Activated CD8-positive, alpha-beta memory T cell treated with anti-CD3 and anti-CD28 coated beads, Interleukin-2, amount 50 U/mL, for 48 hours (primary cell): ENCODE results near the gene AHSA1.

Experiments used
- DNase-seq: peaks from one replicate; pipeline ENCODE4 v3.0.0-alpha.2; 2020

AHSA1 gene

GRCh38 chr14:77474479-77475177, 16.7 kb downstream of the AHSA1 start:
- DNase-seq = no peak

GRCh38 chr14:77475432-77476115, 17.7 kb downstream of the AHSA1 start:
- no peak for DNase-seq

GRCh38 chr14:77478029-77478428, 20.1 kb downstream of the AHSA1 start:
- DNase-seq = no peak

- DNase-seq = no peak
Measured at GRCh38 chr14:77478796-77479195, 20.9 kb downstream of the AHSA1 start.

GRCh38 chr14:77482422-77482821, 24.5 kb downstream of the AHSA1 start:
- DNase-seq = no peak

- DNase-seq = no peak
Measured at GRCh38 chr14:77485256-77485655, 27.4 kb downstream of the AHSA1 start.

- DNase-seq = no peak
Measured at GRCh38 chr14:77485901-77486678, 28.2 kb downstream of the AHSA1 start.

GRCh38 chr14:77488558-77488957, 30.7 kb downstream of the AHSA1 start:
- no peak for DNase-seq

GRCh38 chr14:77489041-77489440, 31.1 kb downstream of the AHSA1 start:
- no peak for DNase-seq

GRCh38 chr14:77490347-77490986, 32.6 kb downstream of the AHSA1 start:
- no peak for DNase-seq

- DNase-seq = no peak
Measured at GRCh38 chr14:77491056-77491455, 33.2 kb downstream of the AHSA1 start.

- DNase-seq = no peak
Measured at GRCh38 chr14:77495334-77495733, 37.4 kb downstream of the AHSA1 start.

GRCh38 chr14:77498120-77498979, 40.5 kb downstream of the AHSA1 start, which contains the start of gene ISM2:
Gene ISM2, minus strand, starts transcription at chr14:77498816. Its CDS starts 23 bp downstream, at chr14:77498793.
- peak; percentile 77 for DNase-seq

GRCh38 chr14:77498984-77499527, 41.2 kb downstream of the AHSA1 start:
- DNase-seq = peak; percentile 54

GRCh38 chr14:77502109-77502782, 44.4 kb downstream of the AHSA1 start:
- no peak for DNase-seq

- no peak for DNase-seq
Measured at GRCh38 chr14:77503138-77503537, 45.2 kb downstream of the AHSA1 start.

GRCh38 chr14:77505031-77505430, 47.1 kb downstream of the AHSA1 start:
- no peak for DNase-seq

- no peak for DNase-seq
Measured at GRCh38 chr14:77507762-77508161, 49.9 kb downstream of the AHSA1 start.

GRCh38 chr14:77508249-77508648, 50.4 kb downstream of the AHSA1 start:
- DNase-seq = no peak

- no peak for DNase-seq
Measured at GRCh38 chr14:77508876-77509275, 51.0 kb downstream of the AHSA1 start.

GRCh38 chr14:77509366-77509765, 51.5 kb downstream of the AHSA1 start:
- DNase-seq = no peak
